GM12892 (cell line): ENCODE data around the gene ATF1.
"Not testable (repeated sequence)": the region's sequence is repeated elsewhere in the genome, so short reads cannot be mapped to it uniquely, and the experiment has no call there.

Experiments used
- DNase-seq: peaks from one replicate; pipeline ENCODE4 v3.0.0; 2011; ENCODE audit not compliant: insufficient read length
- FAIRE-seq: peaks from 2 replicates; lab custom pipeline; 2011; peaks lifted over from hg19 to GRCh38; lab: Jason Lieb, UNC
- POLR2A ChIP-seq: IDR thresholded peaks from 2 replicates; pipeline ENCODE4 v1.6.1; 2011; ENCODE audit warnings: low read depth, low read length, control low read depth
- POLR2AphosphoS5 ChIP-seq: IDR thresholded peaks from 2 replicates; pipeline ENCODE4 v1.6.1; 2011; ENCODE audit warnings: low read depth, low read length, control low read depth
- TAF1 ChIP-seq: IDR thresholded peaks from 2 replicates; pipeline ENCODE4 v1.6.1; 2011; ENCODE audit warnings: low read depth, mild to moderate bottlenecking, control low read depth, low read length, borderline replicate concordance

The ATF1 gene

DNA sequence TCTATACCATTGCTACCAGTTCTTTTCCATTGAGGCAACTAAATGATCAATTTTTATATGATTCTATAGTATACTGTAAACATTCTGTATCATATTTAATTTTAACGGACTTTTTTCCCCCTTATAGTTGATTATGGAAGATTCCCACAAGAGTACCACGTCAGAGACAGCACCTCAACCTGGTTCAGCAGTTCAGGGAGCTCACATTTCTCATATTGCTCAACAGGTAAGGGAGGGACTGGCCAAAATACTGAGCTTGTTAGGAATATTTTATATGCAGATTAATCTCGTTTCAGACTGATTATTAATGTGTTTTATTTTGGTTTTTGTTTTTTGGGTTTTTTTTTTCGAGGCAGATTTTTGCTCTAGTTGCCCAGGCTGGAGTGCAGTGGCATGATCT, 16.1 kb downstream of the ATF1 start:
- FAIRE-seq (no peak), DNase-seq (no peak)
- TF ChIP-seq POLR2A = no peak
- TF ChIP-seq POLR2AphosphoS5 = no peak
- no peak for TF ChIP-seq TAF1

DNA sequence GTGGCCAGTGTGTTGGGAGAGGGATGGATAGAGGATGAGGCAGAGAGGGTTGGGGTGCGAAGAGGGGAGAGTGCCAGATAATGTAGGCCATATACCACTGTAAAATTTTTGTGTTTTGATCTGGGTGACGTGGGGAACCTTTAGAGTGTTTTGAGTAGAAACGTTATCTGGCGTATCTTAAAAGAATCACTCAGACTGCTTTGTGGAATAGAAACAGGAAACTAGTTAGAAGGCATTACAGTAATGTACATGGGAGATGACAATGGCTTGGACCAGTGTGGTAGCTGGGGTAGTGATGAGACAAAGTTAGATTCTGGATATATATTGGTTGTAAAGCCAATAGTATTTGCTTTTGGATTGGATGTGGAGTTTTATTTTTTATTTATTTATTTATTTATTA, 20.6 kb downstream of the ATF1 start:
- no peak for FAIRE-seq
- DNase-seq = no peak
- TF ChIP-seq TAF1 (no peak), POLR2AphosphoS5 (no peak), POLR2A (no peak)

DNA sequence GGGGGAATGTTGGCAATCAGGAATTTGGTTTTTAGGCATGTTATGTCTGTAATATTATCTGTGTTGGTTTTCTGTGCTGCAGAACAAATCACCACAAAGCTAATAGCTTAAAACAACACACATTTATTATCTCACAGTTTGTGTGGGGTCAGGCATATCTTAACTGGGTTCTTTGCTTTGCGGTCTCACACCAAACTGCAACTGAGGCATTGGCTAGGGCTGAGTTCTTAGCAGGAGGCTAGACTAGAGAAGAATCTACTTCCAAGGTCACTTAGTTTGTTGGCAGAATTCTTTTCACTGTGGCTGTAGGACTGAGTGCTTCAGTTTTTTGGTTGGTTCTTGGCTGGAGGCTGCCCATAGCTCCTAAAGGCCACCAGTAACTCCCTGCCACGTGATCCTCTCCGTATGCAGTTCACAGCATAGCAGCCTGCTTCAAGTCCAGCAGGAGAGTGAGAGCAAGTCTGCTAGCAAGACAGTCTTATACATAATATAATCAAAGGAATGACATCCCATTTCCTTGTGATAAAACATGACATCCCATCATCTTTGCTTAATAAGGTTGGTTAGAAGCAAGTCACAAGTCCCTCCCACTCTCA, 21.6 kb downstream of the ATF1 start:
- DNase-seq = no peak
- TF ChIP-seq POLR2A = no peak
- no peak for TF ChIP-seq TAF1
- TF ChIP-seq POLR2AphosphoS5 = no peak
- no peak for FAIRE-seq

DNA sequence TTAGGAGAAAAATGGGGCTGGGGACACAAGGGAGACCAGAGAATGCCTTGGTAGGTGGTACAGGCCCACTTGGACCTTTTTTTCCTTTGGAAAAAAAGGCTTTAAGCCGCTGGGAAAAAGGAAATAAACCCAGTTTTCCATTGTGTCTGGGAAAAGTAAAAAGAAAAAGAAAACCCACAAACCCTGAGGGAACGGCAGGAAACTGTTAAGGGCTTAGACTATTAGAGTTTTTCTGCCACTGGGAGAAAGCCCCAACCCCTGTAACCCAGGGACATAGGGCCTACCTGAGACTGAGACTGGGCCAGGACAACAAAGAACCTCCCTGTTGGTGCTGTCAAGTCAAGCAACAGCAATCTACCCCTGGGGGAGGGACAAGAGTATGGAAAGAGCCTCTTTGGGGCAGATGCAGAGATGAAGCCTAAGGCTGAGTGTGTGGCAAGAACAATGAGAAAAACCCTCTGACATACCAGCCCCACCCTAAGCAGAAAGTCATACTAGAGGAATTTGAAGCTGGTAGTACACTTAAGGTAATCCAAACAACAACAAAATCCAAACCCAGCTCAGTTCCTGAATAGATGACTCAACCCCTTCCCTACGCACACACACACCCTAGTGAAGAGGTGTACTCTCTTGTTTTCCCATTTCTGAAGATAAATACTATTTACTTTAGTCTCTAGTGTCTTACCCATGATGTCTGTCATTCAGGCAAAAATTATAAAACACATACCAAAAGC, 22.8 kb downstream of the ATF1 start:
- no peak for TF ChIP-seq POLR2AphosphoS5
- TF ChIP-seq POLR2A = no peak
- TF ChIP-seq TAF1 = no peak
- no peak for DNase-seq
- FAIRE-seq = no peak

DNA sequence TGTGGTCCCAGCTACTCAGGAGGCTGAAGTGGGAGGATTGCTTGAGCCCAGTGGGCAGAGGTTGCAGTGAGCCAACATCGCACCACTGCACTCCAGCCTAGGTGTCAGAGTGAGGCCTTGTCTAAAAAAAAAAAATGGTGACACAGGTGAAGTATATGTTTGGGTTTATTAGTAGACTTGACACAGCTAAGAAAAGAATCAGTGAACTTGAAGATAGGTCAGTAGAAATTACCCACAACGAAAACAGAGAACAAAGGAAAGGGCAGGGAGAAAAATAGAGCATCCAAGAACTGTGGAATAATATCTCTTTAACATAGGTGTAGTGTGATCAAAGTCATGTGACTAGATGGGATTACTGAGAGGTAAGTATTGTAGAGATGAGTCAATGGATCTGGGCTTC, 23.7 kb downstream of the ATF1 start:
- FAIRE-seq (no peak), DNase-seq (no peak)
- TF ChIP-seq TAF1 = no peak
- no peak for TF ChIP-seq POLR2A
- no peak for TF ChIP-seq POLR2AphosphoS5

DNA sequence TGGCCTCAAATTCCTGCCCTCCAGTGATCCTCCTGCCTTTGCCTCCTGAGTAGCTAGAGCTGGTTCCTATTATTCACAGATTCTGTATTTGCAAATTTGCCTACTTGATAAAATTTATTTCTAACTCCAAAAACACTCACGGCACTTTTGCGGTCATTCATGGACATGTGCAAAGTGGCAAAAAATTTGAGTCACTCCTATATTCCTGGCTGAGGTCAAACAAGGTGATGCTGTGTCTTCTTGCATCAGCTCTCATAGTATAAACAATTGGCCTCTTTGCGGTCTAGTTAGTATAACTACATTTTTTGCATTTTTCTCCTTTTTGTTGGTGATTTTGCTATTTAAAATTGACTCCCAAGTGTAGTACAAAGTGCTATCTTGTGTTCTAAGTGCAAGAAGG, 24.7 kb downstream of the ATF1 start:
- DNase-seq (no peak), FAIRE-seq (no peak)
- TF ChIP-seq POLR2A = no peak
- no peak for TF ChIP-seq TAF1
- TF ChIP-seq POLR2AphosphoS5 = no peak

DNA sequence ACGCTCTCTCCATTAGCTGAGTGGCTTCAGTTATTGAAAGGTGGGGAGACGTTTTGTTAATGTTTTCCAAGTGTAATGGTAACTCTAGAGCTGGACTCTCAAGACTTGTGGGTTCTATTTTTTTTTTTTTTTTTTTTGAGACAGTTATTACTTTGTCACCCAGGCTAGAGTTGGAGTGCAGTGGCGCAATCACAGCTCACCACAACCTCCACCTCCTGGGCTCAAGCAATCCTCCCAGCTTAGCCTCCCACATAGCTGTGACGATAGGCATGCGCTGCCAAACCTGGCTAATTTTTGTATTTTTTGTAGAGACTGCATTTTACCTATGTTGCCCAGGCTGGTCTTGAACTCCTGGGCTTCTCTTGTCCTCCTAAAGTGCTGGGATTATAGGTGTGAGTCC, 26.2 kb downstream of the ATF1 start:
- FAIRE-seq = no peak
- DNase-seq = no peak
- TF ChIP-seq POLR2AphosphoS5 (no peak), TAF1 (no peak), POLR2A (no peak)

DNA sequence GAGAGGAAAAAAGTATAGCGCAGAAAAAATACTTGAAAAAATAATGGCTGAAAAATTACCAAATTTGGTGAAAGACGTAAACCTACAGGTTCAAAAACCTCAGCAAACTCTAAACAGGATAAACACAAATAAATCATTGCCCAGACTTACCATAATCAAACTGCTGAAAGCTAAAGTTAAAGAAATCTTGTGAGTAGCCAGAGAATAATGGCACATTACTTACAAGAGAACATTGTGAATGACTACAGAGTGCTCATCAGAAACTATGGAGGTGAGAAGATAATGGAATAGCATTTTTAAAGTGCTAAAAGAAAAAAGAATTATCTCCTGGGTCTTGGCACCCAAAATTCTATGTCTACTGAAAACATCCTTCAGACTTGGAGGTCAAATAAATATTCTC, 36.0 kb downstream of the ATF1 start:
- no peak for TF ChIP-seq TAF1
- TF ChIP-seq POLR2AphosphoS5 = no peak
- no peak for TF ChIP-seq POLR2A
- FAIRE-seq (no peak), DNase-seq (no peak)

DNA sequence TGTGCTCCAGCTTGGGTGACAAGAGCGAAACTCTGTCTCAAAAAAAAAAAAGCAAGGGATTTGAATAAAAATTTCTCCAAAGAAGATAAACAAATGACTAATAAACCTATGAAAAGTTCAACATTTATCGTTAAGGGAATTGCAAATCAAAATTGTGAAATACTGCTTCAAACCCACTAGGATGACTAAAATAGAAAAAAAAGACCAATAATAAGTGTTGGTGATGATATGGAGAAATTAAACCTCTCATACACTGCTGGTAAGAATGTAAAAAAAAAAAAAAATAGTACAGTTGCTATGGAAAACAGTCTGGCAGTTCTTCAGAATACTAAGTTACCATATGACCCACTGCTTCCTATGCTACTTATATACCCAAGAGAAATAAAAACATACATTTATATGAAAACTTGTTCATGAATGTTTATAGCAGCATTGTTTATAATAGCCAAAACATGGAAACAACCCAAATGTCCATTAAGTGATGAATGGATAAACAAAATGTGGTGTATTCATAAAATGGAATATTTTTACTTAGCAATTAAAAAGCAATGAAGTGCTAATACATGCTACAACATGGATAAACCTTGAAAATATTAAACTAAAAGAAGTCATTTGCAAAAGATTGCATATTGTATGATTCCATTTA, 39.5 kb downstream of the ATF1 start:
- no peak for TF ChIP-seq POLR2AphosphoS5
- DNase-seq = no peak
- FAIRE-seq = no peak

DNA sequence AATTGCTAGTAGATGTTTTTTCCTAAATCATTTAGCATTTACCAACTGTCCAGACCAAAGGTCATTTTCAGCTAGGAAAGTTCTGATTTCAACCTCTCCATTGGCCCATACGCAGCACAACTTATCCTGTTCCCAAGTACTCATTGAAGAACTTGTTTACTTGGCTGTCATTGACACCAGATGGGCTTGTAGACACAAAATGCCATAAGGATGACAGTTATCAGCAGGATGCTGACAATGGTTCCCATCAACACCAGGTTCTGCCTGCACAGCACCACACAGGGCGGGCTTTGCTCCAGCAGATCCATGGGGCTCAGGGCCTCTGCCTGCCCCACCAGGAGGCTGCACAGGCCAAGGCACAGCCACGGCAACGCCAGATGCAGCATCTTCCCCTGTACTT, 42.3 kb downstream of the ATF1 start:
- TF ChIP-seq POLR2A (no peak), TAF1 (no peak), POLR2AphosphoS5 (no peak)
- DNase-seq = no peak
- no peak for FAIRE-seq

DNA sequence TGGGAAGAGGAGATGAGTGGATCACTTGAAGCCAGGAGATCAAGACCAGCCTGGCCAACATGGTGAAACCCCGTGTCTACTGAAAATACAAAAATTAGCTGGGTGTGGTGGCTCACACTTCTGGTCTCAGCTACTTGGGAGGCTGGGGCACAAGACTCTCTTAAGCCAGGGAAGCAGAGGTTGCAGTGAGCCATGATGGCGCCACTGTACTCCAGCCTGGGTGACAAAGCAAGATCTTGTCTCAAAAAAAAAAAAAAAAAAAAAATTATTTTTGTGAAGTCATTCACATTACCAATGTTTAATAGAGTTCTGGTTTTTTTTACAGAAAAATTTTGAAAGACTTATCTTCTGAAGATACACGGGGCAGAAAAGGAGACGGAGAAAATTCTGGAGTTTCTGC, 45.2 kb downstream of the ATF1 start:
- DNase-seq = not testable (repeated sequence)
- FAIRE-seq = peak; percentile 27

DNA sequence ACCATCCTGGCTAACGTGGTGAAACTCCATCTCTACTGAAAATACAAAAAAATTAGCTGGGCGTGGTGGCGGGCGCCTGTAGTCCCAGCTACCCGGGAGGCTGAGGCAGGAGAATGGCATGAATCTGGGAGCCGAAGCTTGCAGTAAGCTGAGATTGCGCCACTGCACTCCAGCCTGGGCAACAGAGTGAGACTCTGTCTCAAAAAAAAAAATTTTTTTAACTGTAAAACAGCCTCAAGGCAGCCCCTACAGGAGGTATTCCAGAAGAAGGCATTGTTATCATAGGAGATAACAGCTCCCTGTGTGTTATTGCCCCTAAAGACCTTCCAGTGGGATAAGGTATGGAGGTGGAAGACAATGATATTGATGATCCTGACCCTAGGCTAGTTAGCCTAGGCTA, 51.0 kb downstream of the ATF1 start:
- not testable (repeated sequence) for FAIRE-seq

DNA sequence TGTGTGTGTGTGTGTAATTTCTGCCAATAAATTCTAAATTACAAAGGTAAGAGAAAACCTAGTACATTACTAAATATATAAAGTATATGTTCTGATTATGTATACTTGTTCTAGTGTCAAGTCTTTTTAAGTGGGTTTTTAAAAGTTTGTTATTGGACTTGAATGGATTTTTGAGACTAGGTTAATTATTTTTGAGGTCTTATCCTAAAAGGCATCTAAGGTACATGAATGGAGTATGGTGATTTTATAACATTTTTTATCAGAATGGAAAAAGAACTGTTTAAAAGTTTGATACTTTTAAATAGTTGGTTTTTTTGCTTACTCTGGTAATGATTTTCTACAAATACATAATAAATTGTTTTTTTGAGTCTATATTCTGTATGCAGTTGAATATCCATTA, 56.3 kb downstream of the ATF1 start:
- TF ChIP-seq POLR2AphosphoS5 (no peak), TAF1 (no peak), POLR2A (no peak)
- DNase-seq (no peak), FAIRE-seq (no peak)

More for the DNA sequence above, 51.0 kb downstream of the ATF1 start:
- DNase-seq = not testable (repeated sequence)

DNA sequence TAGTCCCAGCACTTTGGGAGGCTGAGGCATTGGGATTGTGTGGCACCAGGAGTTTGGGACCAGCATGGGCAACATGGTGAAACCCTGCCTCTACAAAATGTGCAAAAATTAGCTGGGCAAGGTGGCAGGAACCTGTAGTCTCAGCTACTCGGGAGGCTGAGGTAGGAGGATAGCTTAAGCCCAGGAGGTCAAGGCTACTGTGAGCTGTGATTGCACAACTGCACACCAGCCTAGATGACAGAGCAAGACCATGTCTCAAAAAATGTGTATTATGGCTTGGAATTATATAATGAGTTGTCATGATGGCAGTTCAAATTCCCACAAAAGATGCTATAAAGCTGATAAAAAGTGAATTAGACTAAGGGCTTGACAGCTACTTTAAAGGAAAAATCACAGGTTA, 58.2 kb downstream of the ATF1 start:
- TF ChIP-seq POLR2AphosphoS5 (no peak), TAF1 (no peak), POLR2A (no peak)

DNA sequence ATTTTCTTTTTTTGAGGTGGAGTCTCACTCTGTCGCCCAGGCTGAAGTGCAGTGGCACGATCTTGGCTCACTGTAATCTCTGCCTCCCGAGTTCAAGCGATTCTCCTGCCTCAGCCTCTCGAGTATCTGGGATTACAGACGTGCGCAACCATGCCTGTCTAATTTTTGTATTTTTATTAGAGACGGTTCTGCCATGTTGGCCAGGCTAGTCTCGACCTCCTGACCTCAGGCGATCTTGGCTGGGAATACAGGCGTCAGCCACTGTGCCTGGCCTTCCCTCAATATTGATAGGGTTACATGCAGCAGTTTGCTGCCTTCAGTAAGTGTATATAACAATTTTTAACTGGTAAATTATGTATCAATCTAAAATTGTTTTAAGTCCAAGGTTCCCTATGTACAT, 59.8 kb downstream of the ATF1 start:
- FAIRE-seq, DNase-seq: not testable (repeated sequence)

More for the DNA sequence above, 58.2 kb downstream of the ATF1 start:
- FAIRE-seq (no peak), DNase-seq (no peak)
